SK-N-SH treated with all-trans-retinoic acid at 6 μM for 48 hours (cell line): ENCODE data around the gene HPCAL1.
A peak's percentile ranks its signal among the peaks of the same experiment; 100 is the strongest.
"Not testable (repeated sequence)": the region's sequence is repeated elsewhere in the genome, so short reads cannot be mapped to it uniquely, and the experiment has no call there.

Experiments
- ATAC-seq: fragments of 200-7000 bp; cut with Tn5 transposase; 3 replicates; pipeline ENCODE4 v1.9.1; 2020; ENCODE audit warnings: mild to moderate bottlenecking, moderate library complexity
- ARNTL ChIP-seq: fragments of 450-650 bp; formaldehyde crosslinking; IDR thresholded peaks from 2 replicates; pipeline ENCODE4 v1.5.0; 2020; ENCODE audit warnings: low read depth, mild to moderate bottlenecking, moderate library complexity, borderline replicate concordance
- BACH2 ChIP-seq: fragments of 250-450 bp; sonication (Bioruptor Pico); IDR thresholded peaks from 2 replicates; pipeline ENCODE4 v1.9.0; 2021; ENCODE audit warnings: mild to moderate bottlenecking, borderline replicate concordance
- CREB5 ChIP-seq: fragments of 250-450 bp; sonication (Bioruptor Pico); IDR thresholded peaks from 2 replicates; pipeline ENCODE4 v1.5.1; 2020; ENCODE audit warnings: low read depth, mild to moderate bottlenecking, moderate library complexity
- ESRRG ChIP-seq: fragments of 250-450 bp; sonication (Bioruptor Pico); IDR thresholded peaks from 2 replicates; pipeline ENCODE4 v1.6.1; 2021; ENCODE audit warnings: mild to moderate bottlenecking
- GLIS3 ChIP-seq: fragments of 250-450 bp; sonication (Bioruptor Pico); IDR thresholded peaks from 2 replicates; pipeline ENCODE4 v1.5.0; 2020; ENCODE audit warnings: mild to moderate bottlenecking, moderate library complexity
- ISL1 ChIP-seq: fragments of 250-450 bp; sonication (Bioruptor Pico); IDR thresholded peaks from 2 replicates; pipeline ENCODE4 v2.1.2; 2022; ENCODE audit warnings: mild to moderate bottlenecking, moderate library complexity
- OSR1 ChIP-seq: fragments of 250-450 bp; sonication (Bioruptor Pico); IDR thresholded peaks from 2 replicates; pipeline ENCODE4 v1.8.0; 2022; ENCODE audit warnings: moderate library complexity, mild to moderate bottlenecking, inconsistent platforms
- PATZ1 ChIP-seq: fragments of 250-450 bp; sonication (Bioruptor Pico); IDR thresholded peaks from 2 replicates; pipeline ENCODE4 v1.8.0; 2020; ENCODE audit warnings: mild to moderate bottlenecking, moderate library complexity, borderline replicate concordance
- POU6F1 ChIP-seq: fragments of 250-450 bp; sonication (Bioruptor Pico); IDR thresholded peaks from 2 replicates; pipeline ENCODE4 v1.8.0; 2021; ENCODE audit warnings: low read depth, mild to moderate bottlenecking, moderate library complexity, borderline replicate concordance
- RARB ChIP-seq: fragments of 250-450 bp; sonication (Bioruptor Pico); IDR thresholded peaks from 2 replicates; pipeline ENCODE4 v1.8.0; 2021; ENCODE audit warnings: mild to moderate bottlenecking, moderate library complexity
- SNAI2 ChIP-seq: fragments of 250-450 bp; sonication (Bioruptor Pico); IDR thresholded peaks from 2 replicates; pipeline ENCODE4 v1.5.0; 2020; ENCODE audit warnings: mild to moderate bottlenecking, moderate library complexity
- TCF4 ChIP-seq: fragments of 250-450 bp; sonication (Bioruptor Pico); IDR thresholded peaks from 2 replicates; pipeline ENCODE4 v1.8.0; 2021; ENCODE audit warnings: mild to moderate bottlenecking, moderate library complexity, borderline replicate concordance
- TOX ChIP-seq: fragments of 250-450 bp; sonication (Bioruptor Pico); IDR thresholded peaks from 2 replicates; pipeline ENCODE4 v1.8.0; 2021; ENCODE audit warnings: mild to moderate bottlenecking, moderate library complexity, borderline replicate concordance
- TSHZ2 ChIP-seq: fragments of 250-450 bp; sonication (Bioruptor Pico); IDR thresholded peaks from 2 replicates; pipeline ENCODE4 v1.5.0; 2020; ENCODE audit warnings: mild to moderate bottlenecking, moderate library complexity
- ZC3H10 ChIP-seq: fragments of 250-450 bp; sonication (Bioruptor Pico); IDR thresholded peaks from 2 replicates; pipeline ENCODE4 v1.5.1; 2021; ENCODE audit warnings: mild to moderate bottlenecking, moderate library complexity
- ZFP3 ChIP-seq: fragments of 250-450 bp; sonication (Bioruptor Pico); IDR thresholded peaks from 2 replicates; pipeline ENCODE4 v1.5.0; 2020; ENCODE audit warnings: mild to moderate bottlenecking, moderate library complexity
- ZFP30 ChIP-seq: fragments of 450-650 bp; formaldehyde crosslinking; IDR thresholded peaks from 2 replicates; pipeline ENCODE4 v1.5.0; 2022; ENCODE audit warnings: mild to moderate bottlenecking, moderate library complexity
- ZNF565 ChIP-seq: fragments of 450-650 bp; formaldehyde crosslinking; conservative IDR thresholded peaks from 2 replicates; pipeline ENCODE4 v1.5.0; 2020; ENCODE audit warnings: low read depth, mild to moderate bottlenecking, moderate library complexity
- ZNF70 ChIP-seq: fragments of 450-650 bp; formaldehyde crosslinking; IDR thresholded peaks from 2 replicates; pipeline ENCODE4 v1.5.0; 2020; ENCODE audit warnings: mild to moderate bottlenecking, moderate library complexity
- ZNF8 ChIP-seq: fragments of 450-650 bp; formaldehyde crosslinking; IDR thresholded peaks from 2 replicates; pipeline ENCODE4 v1.5.0; 2020; ENCODE audit warnings: mild to moderate bottlenecking, moderate library complexity

Gene HPCAL1

GRCh38 chr2:10288606-10289005, 14.1 kb upstream of the HPCAL1 start (continued):
- TF ChIP-seq PATZ1 = no peak
- TF ChIP-seq ZFP30 (CRISPR knock-in tag) = no peak
- no peak for TF ChIP-seq ZC3H10 (CRISPR knock-in tag)
- TF ChIP-seq TCF4 (CRISPR knock-in tag) = no peak

- TF ChIP-seq GLIS3 (CRISPR knock-in tag) = no peak
- TF ChIP-seq TCF4 (CRISPR knock-in tag) = no peak
- no peak for TF ChIP-seq PATZ1
- no peak for TF ChIP-seq ZNF565 (CRISPR knock-in tag)
- no peak for TF ChIP-seq CREB5 (CRISPR knock-in tag)
- TF ChIP-seq SNAI2 = no peak
- no peak for TF ChIP-seq RARB
- TF ChIP-seq ZC3H10 (CRISPR knock-in tag) = no peak
- TF ChIP-seq OSR1 (CRISPR knock-in tag) = no peak
- no peak for TF ChIP-seq ARNTL (CRISPR knock-in tag)
- TF ChIP-seq POU6F1 = no peak
- TF ChIP-seq ZNF70 = no peak
- TF ChIP-seq ESRRG (CRISPR knock-in tag) = no peak
- no peak for TF ChIP-seq BACH2 (CRISPR knock-in tag)
- no peak for ATAC-seq
Observed at GRCh38 chr2:10289352-10289751, 13.4 kb upstream of the HPCAL1 start.

DNA sequence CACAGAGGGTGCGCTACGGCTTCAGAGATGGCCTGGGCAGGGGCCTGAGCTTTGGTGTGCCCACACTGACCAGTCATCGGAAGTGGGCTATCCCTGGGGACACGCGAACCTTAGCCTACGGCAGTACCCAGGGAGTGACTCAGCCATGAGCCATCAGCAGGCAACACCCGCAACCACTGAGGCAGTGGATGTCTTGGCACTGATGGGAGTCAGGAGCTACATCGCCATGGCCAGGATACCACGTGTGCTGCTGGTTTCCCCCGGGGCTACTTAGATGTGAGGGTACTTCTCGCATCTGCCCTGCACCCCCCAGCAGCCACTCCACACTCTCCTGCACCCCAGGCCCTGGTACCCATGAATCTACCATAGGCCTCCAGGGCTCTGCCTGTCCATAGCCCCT, 12.8 kb upstream of the HPCAL1 start:
- peak; percentile 4; the same call in 1 of the 3 replicates for ATAC-seq
- TF ChIP-seq TOX (CRISPR knock-in tag) (no peak), ZNF8 (CRISPR knock-in tag) (no peak), BACH2 (CRISPR knock-in tag) (no peak), ZNF70 (no peak), ISL1 (no peak)

DNA sequence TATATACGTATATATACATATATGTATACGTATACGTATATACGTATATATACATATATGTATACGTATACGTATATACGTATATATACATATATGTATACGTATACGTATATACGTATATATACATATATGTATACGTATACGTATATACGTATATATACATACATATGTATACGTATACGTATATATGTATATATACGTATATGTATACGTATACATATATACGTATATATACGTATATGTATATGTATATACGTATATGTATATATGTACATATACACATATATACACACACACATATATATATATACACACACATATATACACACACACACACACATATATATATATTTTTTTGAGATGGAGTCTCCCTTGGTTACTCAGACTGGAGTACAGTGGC, 11.3 kb upstream of the HPCAL1 start:
- not testable (repeated sequence) for ATAC-seq

- TF ChIP-seq ARNTL (CRISPR knock-in tag) = no peak
- TF ChIP-seq ZNF8 (CRISPR knock-in tag) = no peak
- TF ChIP-seq ESRRG (CRISPR knock-in tag) = no peak
- TF ChIP-seq, all 23 proteins: peak for 0
- ATAC-seq = no peak
Observed at GRCh38 chr2:10292033-10292432, 10.7 kb upstream of the HPCAL1 start.

DNA sequence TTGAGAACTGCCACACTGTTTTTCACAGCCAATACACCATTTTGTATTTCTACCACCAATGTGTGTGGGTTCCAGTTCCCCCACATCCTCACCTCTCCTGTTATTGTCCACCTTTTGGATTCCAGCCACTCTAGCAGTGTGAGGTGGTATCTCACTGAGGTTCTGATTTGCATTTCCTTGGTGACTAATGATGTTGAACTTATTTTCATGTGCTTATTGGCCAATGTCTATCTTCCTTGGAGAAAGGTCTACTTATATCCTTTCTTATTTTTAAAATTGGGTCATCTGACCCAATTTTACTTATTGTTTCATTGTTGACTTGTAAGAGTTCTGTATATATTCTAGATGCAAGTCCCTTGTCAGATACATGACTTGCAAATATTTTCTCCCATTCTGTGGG, 9.1 kb upstream of the HPCAL1 start:
- no peak for ATAC-seq
- no peak for TF ChIP-seq ISL1
- no peak for TF ChIP-seq TOX (CRISPR knock-in tag)
- no peak for TF ChIP-seq TSHZ2 (CRISPR knock-in tag)
- no peak for TF ChIP-seq ARNTL (CRISPR knock-in tag)
- no peak for TF ChIP-seq RARB
- no peak for TF ChIP-seq OSR1 (CRISPR knock-in tag)
- TF ChIP-seq ZFP30 (CRISPR knock-in tag) = no peak
- TF ChIP-seq ZFP3 = no peak
- no peak for TF ChIP-seq PATZ1
- TF ChIP-seq TCF4 (CRISPR knock-in tag) = no peak
